DLD1 (cell line): ENCODE results near the gene RGS10.

Experiments
- in situ Hi-C: cut with HindIII; loops from 2 replicates; pipeline ENCODE4 v1.10.0; 2017; ENCODE audit warnings: low sequenced_read_pairs

Gene RGS10

GRCh38 chr10:119454316-119454715 is 88.2 kb downstream of the RGS10 start:
- in situ Hi-C loops = no loop called here

GRCh38 chr10:119453313-119453712 is 89.2 kb downstream of the RGS10 start:
- in situ Hi-C loops = no loop called here

- in situ Hi-C loops = no loop called here
Measured at GRCh38 chr10:119452396-119452795, 90.1 kb downstream of the RGS10 start.

GRCh38 chr10:119451300-119451896 is 91.1 kb downstream of the RGS10 start:
- in situ Hi-C loops = no loop called here

GRCh38 chr10:119450606-119451299 is 91.8 kb downstream of the RGS10 start:
- in situ Hi-C loops = no loop called here
